GM18508 (cell line): ENCODE measurements around the gene CLEC17A.

Source experiments
- ATAC-seq: cut with Tn5 transposase; IDR thresholded peaks from one replicate; pipeline ENCODE4 v1.9.1; 2021; ENCODE audit warnings: moderate number of reproducible peaks; ENCODE audit not compliant: insufficient read depth, unreplicated experiment

Gene CLEC17A

GRCh38 chr19:14639536-14640277 lies 56.8 kb downstream of the CLEC17A start:
- ATAC-seq, result no peak

GRCh38 chr19:14648506-14648905 lies 65.6 kb downstream of the CLEC17A start:
- ATAC-seq, result no peak

- ATAC-seq, result no peak
Observed at GRCh38 chr19:14649020-14649419, 66.1 kb downstream of the CLEC17A start.

GRCh38 chr19:14650161-14650560 lies 67.3 kb downstream of the CLEC17A start:
- no peak for ATAC-seq

- ATAC-seq, result no peak
Observed at GRCh38 chr19:14654786-14655560, 72.1 kb downstream of the CLEC17A start.

GRCh38 chr19:14655726-14656125 lies 72.8 kb downstream of the CLEC17A start:
- no peak for ATAC-seq

- no peak for ATAC-seq
Observed at GRCh38 chr19:14659874-14660489, 77.1 kb downstream of the CLEC17A start.

- no peak for ATAC-seq
Observed at GRCh38 chr19:14661372-14661924, 78.6 kb downstream of the CLEC17A start.
